RWPE1 (cell line): ENCODE results near the gene KIRREL1.

Experiments
- CTCF ChIA-PET: fragments of 350-600 bp; sonication (Branson Sonifier 250); formaldehyde crosslinking; extraction: SDS; loops from one replicate; lab custom pipeline; 2021; lab: Yijun Ruan, JAX
- POLR2A ChIA-PET: fragments of 400-600 bp; formaldehyde crosslinking; extraction: SDS; loops from one replicate; lab custom pipeline; 2020; ENCODE audit warnings: antibody characterized with exemption; ENCODE audit not compliant: low non-redundant PET; lab: Yijun Ruan, JAX
- DNase-seq: peaks from one replicate; pipeline ENCODE4 v3.0.0; 2012; ENCODE audit warnings: low spot score
- H3K27ac ChIP-seq: fragments of 450-650 bp; 2 replicates; pipeline ENCODE4 v1.5.1; 2017
- TF ChIP-seq, protein P1 (sequence below): fragments of 450-650 bp; conservative IDR thresholded peaks from 2 replicates; pipeline ENCODE4 v1.5.1; 2017; ENCODE audit warnings: low read depth, mild to moderate bottlenecking

Gene KIRREL1

DNA sequence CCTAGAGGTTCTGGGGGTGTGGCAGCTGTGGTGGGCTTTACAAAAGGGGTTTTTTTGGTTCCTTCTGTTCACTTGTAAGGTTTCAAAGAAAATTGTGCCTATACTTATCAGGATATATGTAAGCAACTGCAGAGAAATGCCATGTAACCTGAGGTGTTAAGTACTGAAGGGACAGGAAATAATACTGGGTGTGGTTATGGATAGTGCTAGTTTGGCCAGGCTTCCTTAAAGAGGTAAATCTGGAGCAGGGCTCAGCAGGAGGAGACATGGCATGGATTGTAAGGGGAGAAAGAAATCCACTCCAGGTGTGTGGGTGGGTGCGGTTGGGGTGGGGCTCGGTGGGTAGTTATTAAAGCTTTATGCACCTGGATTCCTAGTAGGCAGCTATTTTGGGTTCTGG, 28.3 kb downstream of the KIRREL1 start:
- TF ChIP-seq, protein P1, sequence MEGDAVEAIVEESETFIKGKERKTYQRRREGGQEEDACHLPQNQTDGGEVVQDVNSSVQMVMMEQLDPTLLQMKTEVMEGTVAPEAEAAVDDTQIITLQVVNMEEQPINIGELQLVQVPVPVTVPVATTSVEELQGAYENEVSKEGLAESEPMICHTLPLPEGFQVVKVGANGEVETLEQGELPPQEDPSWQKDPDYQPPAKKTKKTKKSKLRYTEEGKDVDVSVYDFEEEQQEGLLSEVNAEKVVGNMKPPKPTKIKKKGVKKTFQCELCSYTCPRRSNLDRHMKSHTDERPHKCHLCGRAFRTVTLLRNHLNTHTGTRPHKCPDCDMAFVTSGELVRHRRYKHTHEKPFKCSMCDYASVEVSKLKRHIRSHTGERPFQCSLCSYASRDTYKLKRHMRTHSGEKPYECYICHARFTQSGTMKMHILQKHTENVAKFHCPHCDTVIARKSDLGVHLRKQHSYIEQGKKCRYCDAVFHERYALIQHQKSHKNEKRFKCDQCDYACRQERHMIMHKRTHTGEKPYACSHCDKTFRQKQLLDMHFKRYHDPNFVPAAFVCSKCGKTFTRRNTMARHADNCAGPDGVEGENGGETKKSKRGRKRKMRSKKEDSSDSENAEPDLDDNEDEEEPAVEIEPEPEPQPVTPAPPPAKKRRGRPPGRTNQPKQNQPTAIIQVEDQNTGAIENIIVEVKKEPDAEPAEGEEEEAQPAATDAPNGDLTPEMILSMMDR, result no peak
- no peak for DNase-seq
- H3K27ac ChIP-seq, result peak overlapping the region; percentile 88
- CTCF ChIA-PET, result interaction anchor here (0.6 kb wide), 1 partner anchor 865 kb away, joined by 3 read pairs; no protein-coding TSS in a partner anchor
- POLR2A ChIA-PET, result no interaction called here

DNA sequence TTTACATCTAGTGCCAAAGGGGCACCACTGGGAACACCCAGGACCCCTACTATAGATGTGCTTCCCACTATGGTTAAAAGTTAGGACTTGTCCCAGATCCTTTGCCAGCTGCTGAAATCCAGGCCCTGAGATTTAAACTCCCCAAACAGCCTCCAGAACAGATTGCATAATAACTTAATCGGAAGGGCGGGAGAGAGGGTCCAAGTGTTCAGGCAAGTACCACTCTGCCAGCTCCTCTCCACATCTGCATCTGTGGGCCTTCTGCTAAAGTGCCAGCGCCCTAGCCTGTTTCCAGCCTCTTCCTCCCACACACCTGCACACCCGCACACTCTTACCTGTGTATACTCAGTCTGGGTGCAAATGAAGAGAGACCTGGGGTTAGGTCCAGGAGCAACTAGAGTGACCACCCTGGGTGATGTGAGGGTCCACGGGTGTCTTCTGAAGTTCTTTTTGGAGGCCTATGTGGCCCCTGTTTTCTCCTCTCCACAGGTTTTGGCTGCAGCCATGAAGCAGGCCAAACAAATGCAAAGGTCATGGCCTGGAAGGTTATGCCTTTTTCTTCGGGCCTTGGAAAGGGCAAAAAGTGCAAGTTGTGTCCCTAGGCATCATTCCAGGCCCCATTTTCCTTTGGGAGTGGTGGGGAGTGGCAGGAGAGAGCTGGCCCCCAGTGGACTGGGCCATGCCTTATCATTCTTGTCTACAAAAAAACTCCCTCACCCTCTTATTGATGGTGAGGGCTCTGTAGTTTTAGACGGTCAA, 29.3 kb downstream of the KIRREL1 start:
- H3K27ac ChIP-seq, result peak overlapping the region; percentile 88
- TF ChIP-seq, protein P1, result no peak
- POLR2A ChIA-PET, result no interaction called here
- CTCF ChIA-PET, result interaction anchor here (1.2 kb wide), 1 partner anchor 31 kb away, joined by 3 read pairs; no protein-coding TSS in a partner anchor
- DNase-seq, result no peak

DNA sequence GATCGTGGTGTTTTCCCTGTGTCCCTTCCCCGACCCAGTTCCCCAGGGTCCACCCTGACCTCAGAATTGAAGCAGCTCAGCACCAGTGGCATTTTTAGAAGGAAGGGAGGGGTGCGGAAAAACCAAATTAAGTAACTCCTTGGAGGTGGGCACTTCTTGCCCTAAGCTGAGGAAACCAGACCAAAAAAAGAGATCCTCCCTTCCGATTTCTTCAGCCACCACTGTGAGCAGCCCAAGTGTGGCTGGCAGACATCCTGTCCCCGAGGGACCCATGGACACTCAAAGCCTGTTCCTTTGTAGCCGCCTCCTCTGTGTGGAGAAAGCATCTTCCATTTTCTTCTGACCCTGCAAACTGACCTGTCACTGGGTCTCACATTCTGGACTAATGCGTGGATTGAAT, 31.3 kb downstream of the KIRREL1 start:
- TF ChIP-seq, protein P1, result no peak
- no peak for DNase-seq
- peak overlapping the region; percentile 69 for H3K27ac ChIP-seq
- ChIA-PET CTCF (interaction anchor here (0.7 kb wide), 2 partner anchors 59 to 77 kb away, joined by 3 to 5 read pairs; no protein-coding TSS in a partner anchor), POLR2A (no interaction called here)

DNA sequence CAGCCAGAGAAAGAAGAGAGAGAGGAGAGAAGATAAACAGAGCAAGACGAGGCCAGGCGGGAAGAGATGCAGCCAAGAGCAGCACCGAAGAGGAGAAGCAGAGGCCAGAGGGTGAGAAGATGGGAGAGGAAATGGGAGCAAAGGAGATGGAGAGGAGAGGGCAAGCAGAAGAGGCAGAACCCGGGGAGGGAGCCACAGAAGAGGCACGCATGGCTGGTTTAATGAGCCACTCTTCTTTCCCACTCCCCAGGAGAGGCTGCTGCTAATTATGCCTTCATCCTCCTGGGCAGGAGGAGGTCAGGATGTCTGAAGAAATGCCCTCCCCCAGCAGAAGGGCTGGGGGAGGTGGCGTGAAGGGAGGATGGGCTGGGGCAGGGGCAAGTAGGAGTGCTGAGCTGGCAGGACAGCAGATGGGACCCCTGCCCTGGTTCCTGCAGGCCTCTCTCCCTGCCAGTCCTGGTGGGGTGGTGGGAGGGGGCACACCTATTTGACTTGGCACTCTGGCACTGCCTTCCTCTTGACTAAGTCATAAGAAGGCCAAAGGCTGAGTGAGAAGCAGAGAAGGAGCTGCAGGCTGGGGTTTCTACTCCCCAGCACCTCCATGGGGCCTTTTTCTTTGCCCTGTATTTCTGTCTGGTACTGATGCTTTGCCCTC, 32.3 kb downstream of the KIRREL1 start:
- H3K27ac ChIP-seq, result peak overlapping the region; percentile 69
- CTCF ChIA-PET, result interaction anchor here (0.9 kb wide), 1 partner anchor 11 kb away, joined by 3 read pairs; no protein-coding TSS in a partner anchor
- POLR2A ChIA-PET, result no interaction called here
- DNase-seq, result no peak
- TF ChIP-seq, protein P1, result no peak

DNA sequence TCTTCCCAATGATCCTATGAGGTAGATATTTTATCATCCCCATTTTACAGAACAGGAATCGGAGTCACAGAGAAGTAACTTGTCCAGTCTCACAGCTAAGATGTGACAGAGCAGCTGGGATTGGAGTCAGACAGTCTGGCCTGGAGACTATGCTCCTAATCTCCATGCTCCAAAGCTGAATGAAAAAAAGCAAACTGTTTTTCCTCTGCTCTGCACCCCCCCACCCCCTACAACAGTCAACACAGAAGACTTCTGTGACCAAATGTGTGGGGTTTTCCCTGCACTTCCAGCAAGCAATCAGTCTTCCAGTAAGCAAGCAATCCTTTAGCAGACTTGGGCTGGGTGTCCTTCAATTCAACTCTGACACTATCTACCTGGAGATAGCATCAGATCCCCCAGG, 33.2 kb downstream of the KIRREL1 start:
- peak overlapping the region; percentile 60 for H3K27ac ChIP-seq
- no peak for DNase-seq
- ChIA-PET CTCF (interaction anchor here (0.9 kb wide), 1 partner anchor 10 kb away, joined by 3 read pairs; no protein-coding TSS in a partner anchor), POLR2A (no interaction called here)
- TF ChIP-seq, protein P1, result no peak

DNA sequence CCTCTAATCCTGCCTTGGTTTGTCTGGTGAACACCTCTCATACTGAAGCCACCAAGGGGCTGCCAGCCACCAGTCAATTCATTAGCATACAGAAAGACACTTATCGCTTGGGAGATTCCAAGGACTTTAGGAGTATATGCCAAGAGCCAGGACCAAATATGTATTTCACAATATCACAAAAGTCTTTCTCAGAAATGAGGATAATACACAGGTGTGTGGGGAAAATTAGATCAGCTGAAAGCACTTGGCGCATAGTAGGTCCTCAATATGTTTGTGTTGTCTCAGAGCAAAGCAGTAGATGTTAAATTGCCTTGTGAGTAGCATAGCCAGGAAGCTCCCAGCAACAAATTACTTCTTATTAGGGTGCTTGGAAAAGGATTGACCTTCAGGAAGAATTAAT, 34.1 kb downstream of the KIRREL1 start:
- H3K27ac ChIP-seq, result peak overlapping the region; percentile 83
- CTCF ChIA-PET, result no interaction called here

More for the DNA sequence above, 34.1 kb downstream of the KIRREL1 start:
- DNase-seq, result no peak
- POLR2A ChIA-PET, result no interaction called here
- TF ChIP-seq, protein P1, result no peak
